OCI-LY1 (cell line): ENCODE measurements around the gene SCAMP2.

Experiments
- EZH2 ChIP-seq: fragments of 200-600 bp; sonication (generic), shearing (Covaris generic); IDR thresholded peaks from 2 replicates; pipeline ENCODE4 v1.8.0; 2017; ENCODE audit warnings: borderline replicate concordance, mixed run types, mild to moderate bottlenecking, antibody characterized with exemption, low read length, moderate library complexity, mixed read lengths
- TF ChIP-seq, protein P1 (sequence below): fragments of 200-600 bp; sonication (generic), shearing (Covaris generic); IDR thresholded peaks from 2 replicates; pipeline ENCODE4 v1.5.1; 2017; ENCODE audit warnings: mild to moderate bottlenecking, antibody characterized with exemption, low read length, moderate library complexity, mixed read lengths

DNA sequence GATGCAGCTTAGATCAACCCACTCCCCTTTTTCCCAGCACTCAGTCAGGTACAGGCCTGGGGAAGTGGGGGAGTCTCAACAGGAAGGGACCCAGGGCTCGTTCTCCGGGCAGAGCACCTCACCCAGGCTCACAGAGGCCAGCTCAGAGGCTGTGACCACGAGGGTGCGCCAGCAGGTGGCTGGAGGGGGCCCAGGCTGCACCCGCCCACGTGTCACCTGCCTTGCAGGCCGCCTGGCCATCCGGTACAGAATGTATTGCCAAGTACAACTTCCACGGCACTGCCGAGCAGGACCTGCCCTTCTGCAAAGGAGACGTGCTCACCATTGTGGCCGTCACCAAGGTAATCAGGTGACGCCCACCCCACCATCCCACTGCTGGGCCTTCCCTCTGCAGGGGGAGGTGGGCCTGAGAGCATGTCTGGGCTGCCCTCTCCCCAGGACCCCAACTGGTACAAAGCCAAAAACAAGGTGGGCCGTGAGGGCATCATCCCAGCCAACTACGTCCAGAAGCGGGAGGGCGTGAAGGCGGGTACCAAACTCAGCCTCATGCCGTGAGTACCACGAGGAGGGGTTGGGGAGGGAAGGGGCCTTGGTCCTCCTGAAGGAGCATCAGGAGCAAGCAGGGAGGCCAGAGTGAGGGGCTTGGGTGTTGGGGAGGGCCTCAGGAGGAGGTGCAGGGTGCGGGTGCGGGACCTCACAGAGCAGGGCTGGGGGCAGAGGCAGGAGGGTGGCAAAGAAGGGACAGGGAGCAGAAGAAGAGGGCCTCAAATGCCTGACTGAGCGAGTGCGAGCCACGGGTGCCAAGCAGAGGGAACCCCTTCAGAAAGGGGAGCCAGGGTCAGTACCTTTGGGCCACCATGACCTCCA is 74.5 kb downstream of the SCAMP2 start:
- TF ChIP-seq, protein P1, sequence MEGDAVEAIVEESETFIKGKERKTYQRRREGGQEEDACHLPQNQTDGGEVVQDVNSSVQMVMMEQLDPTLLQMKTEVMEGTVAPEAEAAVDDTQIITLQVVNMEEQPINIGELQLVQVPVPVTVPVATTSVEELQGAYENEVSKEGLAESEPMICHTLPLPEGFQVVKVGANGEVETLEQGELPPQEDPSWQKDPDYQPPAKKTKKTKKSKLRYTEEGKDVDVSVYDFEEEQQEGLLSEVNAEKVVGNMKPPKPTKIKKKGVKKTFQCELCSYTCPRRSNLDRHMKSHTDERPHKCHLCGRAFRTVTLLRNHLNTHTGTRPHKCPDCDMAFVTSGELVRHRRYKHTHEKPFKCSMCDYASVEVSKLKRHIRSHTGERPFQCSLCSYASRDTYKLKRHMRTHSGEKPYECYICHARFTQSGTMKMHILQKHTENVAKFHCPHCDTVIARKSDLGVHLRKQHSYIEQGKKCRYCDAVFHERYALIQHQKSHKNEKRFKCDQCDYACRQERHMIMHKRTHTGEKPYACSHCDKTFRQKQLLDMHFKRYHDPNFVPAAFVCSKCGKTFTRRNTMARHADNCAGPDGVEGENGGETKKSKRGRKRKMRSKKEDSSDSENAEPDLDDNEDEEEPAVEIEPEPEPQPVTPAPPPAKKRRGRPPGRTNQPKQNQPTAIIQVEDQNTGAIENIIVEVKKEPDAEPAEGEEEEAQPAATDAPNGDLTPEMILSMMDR: peak; percentile 37; the same call in 1 of the 2 replicates
- TF ChIP-seq EZH2: no peak
